NOMO-1 treated with dmso at 0.1 percent for 144 hours (cell line): ENCODE results near the gene AKAP1.

Experiments used
- DNase-seq: peaks from one replicate; lab custom pipeline; 2025; ENCODE audit not compliant: unreplicated experiment; lab: John Stamatoyannopoulos, UW

Gene AKAP1

GRCh38 chr17:57160624-57161023, 75.6 kb downstream of the AKAP1 start:
- DNase-seq, result no peak

DNA sequence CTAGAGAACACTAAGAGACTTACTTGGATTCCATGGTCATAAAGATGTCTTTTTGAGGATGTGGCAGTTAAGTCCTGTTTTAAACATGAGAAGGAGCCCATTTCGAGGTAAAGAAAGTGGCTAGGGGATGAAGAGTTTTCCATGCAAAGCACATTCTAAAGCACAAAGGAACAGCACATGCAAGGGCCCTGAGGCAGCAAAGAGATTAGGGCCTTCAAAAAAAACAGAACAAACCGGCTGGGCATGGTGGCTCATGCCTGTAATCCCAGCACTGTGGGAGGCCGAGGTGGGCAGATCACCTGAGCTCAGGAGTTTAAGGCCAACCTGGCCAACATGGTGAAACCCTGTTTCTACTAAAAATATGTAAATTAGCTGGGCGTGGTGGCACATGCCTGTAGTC, 79.8 kb downstream of the AKAP1 start:
- DNase-seq, result no peak

DNA sequence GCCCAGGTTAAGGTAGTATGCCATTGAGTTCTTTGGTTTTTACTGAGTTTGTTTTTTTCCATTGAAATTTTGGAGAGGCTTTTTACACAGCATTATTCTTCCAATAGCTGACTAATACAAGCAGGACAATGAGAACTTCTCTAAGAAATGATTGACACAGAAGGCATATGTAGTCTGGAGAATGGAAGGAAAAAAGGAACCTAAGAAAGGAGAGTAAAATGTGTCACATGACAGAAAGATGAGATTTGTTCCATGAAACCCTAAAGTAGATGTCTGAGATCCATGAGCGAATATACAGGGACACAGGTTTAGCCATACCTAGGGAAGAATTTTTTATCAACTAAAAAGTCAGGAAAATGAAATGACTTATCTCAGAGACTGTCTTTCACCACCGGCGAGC, 80.7 kb downstream of the AKAP1 start:
- DNase-seq, result no peak

- no peak for DNase-seq
Measured at GRCh38 chr17:57166803-57167202, 81.8 kb downstream of the AKAP1 start.

DNA sequence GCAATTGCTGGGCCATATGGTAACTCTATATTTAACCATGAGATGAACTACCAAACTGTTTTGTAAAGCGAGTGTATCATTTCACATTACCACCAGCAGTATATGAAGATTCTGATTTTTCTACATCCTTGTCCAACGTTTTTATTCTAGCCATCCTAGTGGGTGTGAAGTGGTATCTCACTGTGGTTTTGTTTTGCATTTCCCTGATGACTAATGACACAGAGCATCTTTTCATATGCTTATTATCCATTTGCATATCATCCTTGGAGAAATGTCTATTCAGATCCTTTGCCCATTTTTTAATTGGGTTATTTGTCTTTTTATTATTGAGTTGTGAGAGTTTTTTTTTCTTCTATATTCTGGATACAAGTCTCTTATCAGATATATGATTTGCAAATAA, 83.6 kb downstream of the AKAP1 start:
- DNase-seq, result no peak

DNA sequence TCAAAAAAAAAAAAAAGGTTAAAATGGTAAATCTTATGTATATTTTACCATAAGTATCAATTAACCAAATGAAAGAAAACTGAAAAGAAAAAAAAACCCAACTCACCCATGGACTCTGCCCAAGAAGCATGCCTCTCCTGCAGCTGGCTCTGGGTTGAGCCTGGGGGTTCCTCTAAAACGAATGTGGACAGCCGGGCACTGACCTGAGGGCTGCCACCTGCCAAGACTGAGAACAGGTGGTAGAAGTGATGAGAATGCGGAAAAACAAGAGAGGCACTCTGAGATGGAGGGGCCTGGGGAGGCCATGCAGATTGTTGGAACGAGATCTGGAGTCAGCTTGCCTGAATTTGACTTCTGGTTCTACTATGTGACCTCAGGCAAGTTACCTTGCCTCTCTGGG, 85.8 kb downstream of the AKAP1 start:
- no peak for DNase-seq
